ENCODE results near the gene GABBR1. TPM values are rescaled to one million over a fixed set of nuclear protein-coding genes. Genes with fewer than 3 reads are reported as not detected.

GABBR1 gene
- total RNA-seq, 4 donors from 2014 or later, result 11.5 to 40.4 (median 30.5) TPM

- no peak for DNase-seq
- Histone ChIP-seq H3K27me3 (peaks cover 26% of the 10 kb centered on the region), H3K9me3 (no peaks in the 10 kb centered on the region), H3K27ac (no peak overlapping the region), H3K4me3 (no peak overlapping the region), H3K4me1 (no peaks in the 10 kb centered on the region), H3K36me3 (no peaks in the 10 kb centered on the region)
- TF ChIP-seq POLR2AphosphoS5 (IDR thresholded peaks at IDR 0.05), result no peak
- no peak for TF ChIP-seq POLR2A (IDR thresholded peaks at IDR 0.05)
- no peak for TF ChIP-seq CTCF (IDR thresholded peaks at IDR 0.05)
- intact Hi-C loops (cut with DNase I; ENCODE audit: low total_unique reads) (no loop called here), in situ Hi-C loops (cut with MboI; ENCODE audit: low pct_ligation_motif_present in 1 of 4, low pct_unique_long_range_greater_than_20kb in 1 of 4, low sequenced_read_pairs in 3 of 4) (no loop called here)
- WGBS, 2 donors (ENCODE audit: low coverage in 1 of 2), result 50 to 60% methylated on average over 1 to 3 of the region's 3 CpGs
Measured at GRCh38 chr6:29563435-29563965, 69.5 kb downstream of the GABBR1 start.

GRCh38 chr6:29561606-29562181 is 71.3 kb downstream of the GABBR1 start:
- peaks cover 30% of the 10 kb centered on the region for H3K27me3 ChIP-seq
- no peaks in the 10 kb centered on the region for H3K4me1 ChIP-seq
- H3K36me3 ChIP-seq, result no peaks in the 10 kb centered on the region
- no peak overlapping the region for H3K4me3 ChIP-seq
- TF ChIP-seq POLR2A (IDR thresholded peaks at IDR 0.05) (no peak), CTCF (IDR thresholded peaks at IDR 0.05) (no peak)
- H3K9me3 ChIP-seq, result no peaks in the 10 kb centered on the region
- H3K27ac ChIP-seq, result no peak overlapping the region
- WGBS, 2 donors (ENCODE audit: low coverage in 1 of 2), result 83 to 85% methylated on average over 1 of the region's 1 CpG
- no peak for DNase-seq
- in situ Hi-C loops (cut with MboI; ENCODE audit: low pct_ligation_motif_present in 1 of 4, low pct_unique_long_range_greater_than_20kb in 1 of 4, low sequenced_read_pairs in 3 of 4) (no loop called here), intact Hi-C loops (cut with DNase I; ENCODE audit: low total_unique reads) (no loop called here)

GRCh38 chr6:29561091-29561490 is 71.9 kb downstream of the GABBR1 start:
- Histone ChIP-seq H3K9me3 (no peaks in the 10 kb centered on the region), H3K4me1 (no peaks in the 10 kb centered on the region), H3K27me3 (peaks cover 30% of the 10 kb centered on the region), H3K36me3 (no peaks in the 10 kb centered on the region), H3K4me3 (no peak overlapping the region), H3K27ac (no peak overlapping the region)
- DNase-seq, result no peak
- in situ Hi-C loops (cut with MboI; ENCODE audit: low pct_ligation_motif_present in 1 of 4, low pct_unique_long_range_greater_than_20kb in 1 of 4, low sequenced_read_pairs in 3 of 4) (no loop called here), intact Hi-C loops (cut with DNase I; ENCODE audit: low total_unique reads) (no loop called here)
- TF ChIP-seq POLR2A (IDR thresholded peaks at IDR 0.05), result no peak
- no peak for TF ChIP-seq POLR2AphosphoS5 (IDR thresholded peaks at IDR 0.05)
- no peak for TF ChIP-seq CTCF (IDR thresholded peaks at IDR 0.05)
- no peak for TF ChIP-seq EP300 (IDR thresholded peaks at IDR 0.05; ENCODE audit: low read depth)

- intact Hi-C loops (cut with DNase I; ENCODE audit: low total_unique reads), result no loop called here
- Histone ChIP-seq H3K27me3 (peaks cover 32% of the 10 kb centered on the region), H3K36me3 (no peaks in the 10 kb centered on the region), H3K27ac (no peak within 1 kb of the TSS), H3K4me3 (no peak within 1 kb of the TSS), H3K9me3 (no peaks in the 10 kb centered on the region), H3K4me1 (no peaks in the 10 kb centered on the region)
- in situ Hi-C loops (cut with MboI; ENCODE audit: low pct_ligation_motif_present in 1 of 4, low pct_unique_long_range_greater_than_20kb in 1 of 4, low sequenced_read_pairs in 3 of 4), result no loop called here
- WGBS, 2 donors (ENCODE audit: low coverage in 1 of 2), result 63 to 67% methylated on average over 6 of the region's 6 CpGs
- no peak for DNase-seq
- no peak for TF ChIP-seq CTCF (IDR thresholded peaks at IDR 0.05)
- no peak for TF ChIP-seq POLR2AphosphoS5 (IDR thresholded peaks at IDR 0.05)
- TF ChIP-seq EP300 (IDR thresholded peaks at IDR 0.05; ENCODE audit: low read depth), result no peak
- TF ChIP-seq POLR2A (IDR thresholded peaks at IDR 0.05), result no peak
Measured at GRCh38 chr6:29559524-29560287, 73.3 kb downstream of the GABBR1 start, which contains the start of gene UBD. TSS of gene UBD (minus strand) at chr6:29559732. CDS start at chr6:29559701, 31 bp downstream.
